HCT116 (cell line): ENCODE data around the gene TMPO. TPM values are rescaled to one million over a fixed set of nuclear protein-coding genes. Genes with fewer than 3 reads are reported as not detected.
A peak's percentile ranks its signal among the peaks of the same experiment; 100 is the strongest.

Experiments
- ATAC-seq: fragments of 200-7000 bp; cut with Tn5 transposase; 2 replicates; pipeline ENCODE4 v1.9.1; 2020; ENCODE audit warnings: mild to moderate bottlenecking, moderate library complexity
- BruUV-seq: library from RNA; stranded (reverse); fragments of 400-500 nt; replicated peaks from 2 replicates; lab custom pipeline; 2021; lab: Mats Ljungman, UMichigan
- CTCF ChIA-PET: fragments of 300-600 bp; sonication (Branson Sonifier 250); formaldehyde crosslinking; loops from one replicate; lab custom pipeline; 2021; ENCODE audit warnings: antibody characterized with exemption; lab: Charles Lee
- POLR2A ChIA-PET: fragments of 300-600, 350-600 bp; sonication (Branson Sonifier 250); formaldehyde crosslinking; loops from one replicate; lab custom pipeline; 2021; ENCODE audit warnings: antibody characterized with exemption; lab: Charles Lee
- RAD21 ChIA-PET, 2 experiments: fragments of 300-600 bp; sonication (Branson Sonifier 250); formaldehyde crosslinking; loops; one replicate each; lab custom pipeline; 2023; ENCODE audit warnings: low total read pairs in 2 of 2; ENCODE audit not compliant: uncharacterized antibody in 2 of 2, unreplicated experiment in 2 of 2, low non-redundant PET in 1 of 2; lab: Charles Lee
- DNase-seq: peaks from one replicate; pipeline ENCODE4 v3.0.0-alpha.2; 2010; ENCODE audit warnings: low read depth, low spot score
- H2AFZ ChIP-seq: fragments of 200-600 bp; shearing (Covaris generic), sonication (generic); 2 replicates; pipeline ENCODE4 v1.6.1; 2017; ENCODE audit warnings: low read depth, mixed run types, mixed read lengths, antibody characterized with exemption, low read length; ENCODE audit not compliant: poor library complexity, severe bottlenecking
- H3K27ac ChIP-seq: 2 replicates; pipeline ENCODE4 v1.5.1; 2012; ENCODE audit warnings: low read depth, low read length
- H3K27me3 ChIP-seq: fragments of 200-600 bp; sonication (generic); 2 replicates; pipeline ENCODE4 v1.6.1; 2016; ENCODE audit warnings: mixed run types, low read length, mixed read lengths; ENCODE audit not compliant: insufficient read depth
- H3K36me3 ChIP-seq, 2 experiments: fragments of 200-500 bp in 1 of 2; fragments of 200-600 bp in 1 of 2; sonication (Bioruptor generic) in 1 of 2; sonication (generic) in 1 of 2; 2 replicates each; pipeline versions ENCODE4 v1.5.1 to v1.6.1; 2014 to 2016; ENCODE audit warnings: low read length in 2 of 2, inconsistent platforms in 1 of 2, mixed read lengths in 1 of 2, mixed run types in 1 of 2; ENCODE audit not compliant: insufficient read depth in 2 of 2, control insufficient read depth in 1 of 2
- H3K4me1 ChIP-seq, 2 experiments: fragments of 200-600 bp in 1 of 2; sonication (generic) in 1 of 2; 2 replicates each; pipeline versions ENCODE4 v1.5.1 to v1.6.1; 2012 to 2017; ENCODE audit warnings: low read length in 2 of 2, inconsistent platforms in 1 of 2, mild to moderate bottlenecking in 1 of 2, mixed read lengths in 1 of 2, mixed run types in 1 of 2, moderate library complexity in 1 of 2; ENCODE audit not compliant: insufficient read depth in 2 of 2, control insufficient read depth in 1 of 2
- H3K4me2 ChIP-seq: fragments of 200-600 bp; sonication (generic); 2 replicates; pipeline ENCODE4 v1.6.1; 2017; ENCODE audit warnings: mixed run types, low read length, mixed read lengths
- H3K4me3 ChIP-seq, 2 experiments: fragments of 200-600 bp in 1 of 2; sonication (generic) in 1 of 2; replicated peaks in 1 of 2; 2 replicates each; pipeline ENCODE4 v1.5.1; 2011 to 2016; ENCODE audit warnings: low read length in 2 of 2, control low read depth in 1 of 2, low read depth in 1 of 2, mild to moderate bottlenecking in 1 of 2, mixed read lengths in 1 of 2, mixed run types in 1 of 2
- H3K79me2 ChIP-seq: fragments of 200-600 bp; sonication (generic); 2 replicates; pipeline ENCODE4 v1.6.1; 2017; ENCODE audit warnings: mild to moderate bottlenecking, mixed run types, low read length, moderate library complexity, mixed read lengths; ENCODE audit not compliant: insufficient read depth
- H3K9ac ChIP-seq: fragments of 200-600 bp; sonication (generic); 2 replicates; pipeline ENCODE4 v1.6.1; 2016; ENCODE audit warnings: low read length, mixed read lengths
- H3K9me2 ChIP-seq: fragments of 200-600 bp; sonication (generic), shearing (Covaris generic); 2 replicates; pipeline ENCODE4 v1.6.1; 2017; ENCODE audit warnings: mixed run types, mild to moderate bottlenecking, moderate library complexity; ENCODE audit not compliant: insufficient read depth
- H3K9me3 ChIP-seq, 2 experiments: fragments of 200-500 bp in 1 of 2; fragments of 200-600 bp in 1 of 2; sonication (Bioruptor generic) in 1 of 2; sonication (generic) in 1 of 2; 2 replicates each; pipeline ENCODE4 v1.6.1; 2014 to 2017; ENCODE audit warnings: low read length in 2 of 2, mixed read lengths in 2 of 2, inconsistent platforms in 1 of 2, low read depth in 1 of 2, mild to moderate bottlenecking in 1 of 2, mixed run types in 1 of 2, moderate library complexity in 1 of 2; ENCODE audit not compliant: control insufficient read depth in 1 of 2, insufficient read depth in 1 of 2
- H4K20me1 ChIP-seq: fragments of 200-600 bp; sonication (generic), shearing (Covaris generic); 2 replicates; pipeline ENCODE4 v1.6.1; 2017; ENCODE audit warnings: mixed run types, mild to moderate bottlenecking, moderate library complexity; ENCODE audit not compliant: insufficient read depth
- CBX3 ChIP-seq: IDR thresholded peaks from 2 replicates; pipeline ENCODE4 v1.6.1; 2012; ENCODE audit warnings: low read depth
- ELF1 ChIP-seq: IDR thresholded peaks from 2 replicates; pipeline ENCODE4 v1.6.1; 2012; ENCODE audit warnings: low read depth, borderline replicate concordance
- EZH2 ChIP-seq: fragments of 200-600 bp; sonication (generic); IDR thresholded peaks from 2 replicates; pipeline ENCODE4 v1.6.1; 2017; ENCODE audit warnings: antibody characterized with exemption, mixed run types
- EZH2phosphoT487 ChIP-seq: fragments of 200-600 bp; IDR thresholded peaks from 2 replicates; pipeline ENCODE4 v1.6.1; 2018; ENCODE audit warnings: antibody characterized with exemption, borderline replicate concordance
- FOSL1 ChIP-seq: IDR thresholded peaks from 2 replicates; pipeline ENCODE4 v1.6.1; 2012; ENCODE audit warnings: low read depth
- JUND ChIP-seq: IDR thresholded peaks from 2 replicates; pipeline ENCODE4 v1.6.1; 2012
- POLR2A ChIP-seq: IDR thresholded peaks from 2 replicates; pipeline ENCODE4 v1.7.0; 2011; ENCODE audit warnings: borderline replicate concordance; ENCODE audit not compliant: insufficient read depth, insufficient read length; ENCODE audit errors: extremely low read depth
- POLR2AphosphoS5 ChIP-seq: IDR thresholded peaks from 2 replicates; pipeline ENCODE4 v1.6.1; 2011; ENCODE audit warnings: mild to moderate bottlenecking, low read depth, low read length, moderate library complexity
- RAD21 ChIP-seq: IDR thresholded peaks from 2 replicates; pipeline ENCODE4 v1.6.1; 2012; ENCODE audit warnings: low read depth, mild to moderate bottlenecking
- SP1 ChIP-seq: IDR thresholded peaks from 2 replicates; pipeline ENCODE4 v1.6.1; 2012; ENCODE audit warnings: low read depth
- SRF ChIP-seq: IDR thresholded peaks from 2 replicates; pipeline ENCODE4 v1.6.1; 2012; ENCODE audit warnings: low read depth
- TCF7L2 ChIP-seq: IDR thresholded peaks from 2 replicates; pipeline ENCODE4 v1.7.0; 2011; ENCODE audit warnings: borderline replicate concordance, inconsistent platforms; ENCODE audit not compliant: insufficient read depth, insufficient read length; ENCODE audit errors: extremely low read depth
- YY1 ChIP-seq: IDR thresholded peaks from 2 replicates; pipeline ENCODE4 v1.6.1; 2011; ENCODE audit warnings: low read length, low read depth, moderate library complexity, mild to moderate bottlenecking; ENCODE audit not compliant: insufficient replicate concordance; ENCODE audit errors: extremely low read depth
- ZFX ChIP-seq: fragments of 450-650 bp; IDR thresholded peaks from 2 replicates; pipeline ENCODE4 v1.6.1; 2017
- ZNF274 ChIP-seq: fragments of 200-500 bp; sonication (Bioruptor generic); IDR thresholded peaks from 2 replicates; pipeline ENCODE4 v1.6.1; 2014; ENCODE audit warnings: mild to moderate bottlenecking, low read depth, low read length, inconsistent platforms
- intact Hi-C: fragments of 100-400 bp; cut with micrococcal nuclease; formaldehyde crosslinking; loops from 2 replicates; pipeline ENCODE4 v1.10.0; 2022
- total RNA-seq: library from RNA; stranded (reverse); gene quantifications from one replicate; pipeline ENCODE4 v1.2.1, GENCODE V29; 2021; ENCODE audit not compliant: unreplicated experiment
- TF ChIP-seq, protein P1 (sequence below): IDR thresholded peaks from 2 replicates; pipeline ENCODE4 v1.6.1; 2012
- TF ChIP-seq, protein P2 (sequence below): IDR thresholded peaks from 2 replicates; pipeline ENCODE4 v1.6.1; 2012; ENCODE audit warnings: low read depth
- TF ChIP-seq, protein P3 (sequence below): IDR thresholded peaks from 2 replicates; pipeline ENCODE4 v1.6.1; 2012

Gene TMPO
- total RNA-seq, 1 experiment from 2014 or later = 207 TPM

DNA sequence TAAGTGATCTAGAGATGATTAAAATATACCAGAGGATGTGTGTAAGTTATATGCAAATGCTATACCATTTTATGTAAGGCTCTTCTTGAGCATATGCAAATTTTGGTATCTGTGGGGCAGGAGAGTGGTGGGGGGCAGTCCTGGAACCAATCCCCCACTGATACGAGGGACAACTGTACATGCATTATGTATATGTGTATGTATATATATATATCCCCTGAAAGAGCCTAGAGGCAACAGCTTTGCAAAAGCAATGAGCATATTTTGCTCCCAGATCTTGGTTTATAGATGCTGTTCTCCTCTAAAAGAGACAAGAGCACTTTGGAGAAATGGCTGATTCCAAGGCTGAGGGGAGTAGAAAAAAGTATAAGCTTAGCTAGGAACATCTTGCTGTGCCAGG lies 65.7 kb downstream of the TMPO start:
- Histone ChIP-seq H3K4me3 (no peak overlapping the region), H3K36me3 (no peaks in the 10 kb centered on the region), H2AFZ (no peak overlapping the region), H3K9me2 (no peaks in the 10 kb centered on the region), H3K4me1 (peaks cover 21 to 43% of the 10 kb centered on the region in 2 experiments), H3K4me2 (peak overlapping the region; percentile 46; the same call in 1 of the 2 replicates), H3K9me3 (no peaks in the 10 kb centered on the region), H4K20me1 (no peaks in the 10 kb centered on the region), H3K9ac (no peak overlapping the region), H3K27ac (no peak overlapping the region), H3K79me2 (no peaks in the 10 kb centered on the region), H3K27me3 (no peaks in the 10 kb centered on the region)
- no peak for TF ChIP-seq POLR2AphosphoS5
- TF ChIP-seq EZH2phosphoT487 = no peak
- TF ChIP-seq ELF1 = no peak
- TF ChIP-seq RAD21 = no peak
- TF ChIP-seq, protein P1, sequence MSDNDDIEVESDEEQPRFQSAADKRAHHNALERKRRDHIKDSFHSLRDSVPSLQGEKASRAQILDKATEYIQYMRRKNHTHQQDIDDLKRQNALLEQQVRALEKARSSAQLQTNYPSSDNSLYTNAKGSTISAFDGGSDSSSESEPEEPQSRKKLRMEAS = no peak
- no peak for TF ChIP-seq YY1
- no peak for TF ChIP-seq EZH2
- TF ChIP-seq CBX3 = no peak
- no peak for TF ChIP-seq POLR2A
- TF ChIP-seq SRF = no peak
- no peak for TF ChIP-seq TCF7L2
- ChIA-PET CTCF (no interaction called here), POLR2A (interaction anchor here (0.6 kb wide), 1 partner anchor 10 kb away, joined by 3 read pairs; no protein-coding TSS in a partner anchor), RAD21 (no interaction called here)
- BruUV-seq = no TSS peak
- no peak for DNase-seq
- ATAC-seq = no peak
- intact Hi-C loops = no loop called here

DNA sequence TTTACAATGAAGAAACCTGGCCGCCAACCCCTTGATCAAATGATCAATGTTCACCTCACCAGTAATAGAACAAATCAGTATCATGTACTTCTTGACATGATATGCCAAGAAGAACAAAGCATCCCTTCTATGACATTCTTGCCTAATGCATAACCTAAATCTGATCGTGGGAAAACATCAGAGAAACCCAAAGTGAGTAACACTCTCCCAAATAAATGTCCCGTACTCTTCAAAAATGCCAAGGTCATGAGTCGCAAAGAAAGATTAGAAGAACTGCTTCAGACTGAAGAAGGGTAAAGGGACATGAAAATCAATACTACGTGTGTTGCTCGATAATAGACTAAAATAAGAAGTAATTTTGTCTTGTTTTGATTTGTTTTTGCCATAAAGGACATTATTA lies 66.7 kb downstream of the TMPO start:
- ATAC-seq = peak; percentile 57
- Histone ChIP-seq H4K20me1 (no peaks in the 10 kb centered on the region), H3K36me3 (no peaks in the 10 kb centered on the region), H3K4me3 (no peak overlapping the region), H3K27ac (no peak overlapping the region), H3K9me2 (no peaks in the 10 kb centered on the region), H3K9me3 (no peaks in the 10 kb centered on the region), H3K27me3 (no peaks in the 10 kb centered on the region), H3K79me2 (no peaks in the 10 kb centered on the region), H3K4me2 (peak overlapping the region; percentile 46), H3K9ac (no peak overlapping the region), H3K4me1 (peaks cover 21 to 43% of the 10 kb centered on the region in 2 experiments), H2AFZ (peak overlapping the region; percentile 41)
- BruUV-seq = no TSS peak
- ChIA-PET RAD21 (no interaction called here), CTCF (no interaction called here), POLR2A (no interaction called here)
- peak; percentile 40 for DNase-seq
- intact Hi-C loops = no loop called here
- TF ChIP-seq JUND = no peak
- TF ChIP-seq, protein P2, sequence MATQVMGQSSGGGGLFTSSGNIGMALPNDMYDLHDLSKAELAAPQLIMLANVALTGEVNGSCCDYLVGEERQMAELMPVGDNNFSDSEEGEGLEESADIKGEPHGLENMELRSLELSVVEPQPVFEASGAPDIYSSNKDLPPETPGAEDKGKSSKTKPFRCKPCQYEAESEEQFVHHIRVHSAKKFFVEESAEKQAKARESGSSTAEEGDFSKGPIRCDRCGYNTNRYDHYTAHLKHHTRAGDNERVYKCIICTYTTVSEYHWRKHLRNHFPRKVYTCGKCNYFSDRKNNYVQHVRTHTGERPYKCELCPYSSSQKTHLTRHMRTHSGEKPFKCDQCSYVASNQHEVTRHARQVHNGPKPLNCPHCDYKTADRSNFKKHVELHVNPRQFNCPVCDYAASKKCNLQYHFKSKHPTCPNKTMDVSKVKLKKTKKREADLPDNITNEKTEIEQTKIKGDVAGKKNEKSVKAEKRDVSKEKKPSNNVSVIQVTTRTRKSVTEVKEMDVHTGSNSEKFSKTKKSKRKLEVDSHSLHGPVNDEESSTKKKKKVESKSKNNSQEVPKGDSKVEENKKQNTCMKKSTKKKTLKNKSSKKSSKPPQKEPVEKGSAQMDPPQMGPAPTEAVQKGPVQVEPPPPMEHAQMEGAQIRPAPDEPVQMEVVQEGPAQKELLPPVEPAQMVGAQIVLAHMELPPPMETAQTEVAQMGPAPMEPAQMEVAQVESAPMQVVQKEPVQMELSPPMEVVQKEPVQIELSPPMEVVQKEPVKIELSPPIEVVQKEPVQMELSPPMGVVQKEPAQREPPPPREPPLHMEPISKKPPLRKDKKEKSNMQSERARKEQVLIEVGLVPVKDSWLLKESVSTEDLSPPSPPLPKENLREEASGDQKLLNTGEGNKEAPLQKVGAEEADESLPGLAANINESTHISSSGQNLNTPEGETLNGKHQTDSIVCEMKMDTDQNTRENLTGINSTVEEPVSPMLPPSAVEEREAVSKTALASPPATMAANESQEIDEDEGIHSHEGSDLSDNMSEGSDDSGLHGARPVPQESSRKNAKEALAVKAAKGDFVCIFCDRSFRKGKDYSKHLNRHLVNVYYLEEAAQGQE = no peak
- no peak for TF ChIP-seq FOSL1
- no peak for TF ChIP-seq EZH2phosphoT487
- no peak for TF ChIP-seq SP1
- no peak for TF ChIP-seq YY1
- TF ChIP-seq ZNF274 = no peak
- no peak for TF ChIP-seq ELF1
- TF ChIP-seq, protein P3, sequence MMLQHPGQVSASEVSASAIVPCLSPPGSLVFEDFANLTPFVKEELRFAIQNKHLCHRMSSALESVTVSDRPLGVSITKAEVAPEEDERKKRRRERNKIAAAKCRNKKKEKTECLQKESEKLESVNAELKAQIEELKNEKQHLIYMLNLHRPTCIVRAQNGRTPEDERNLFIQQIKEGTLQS = no peak
- no peak for TF ChIP-seq POLR2AphosphoS5
- TF ChIP-seq ZFX = no peak
